ENCODE measurements around the gene NEK6.

NEK6 gene

DNA sequence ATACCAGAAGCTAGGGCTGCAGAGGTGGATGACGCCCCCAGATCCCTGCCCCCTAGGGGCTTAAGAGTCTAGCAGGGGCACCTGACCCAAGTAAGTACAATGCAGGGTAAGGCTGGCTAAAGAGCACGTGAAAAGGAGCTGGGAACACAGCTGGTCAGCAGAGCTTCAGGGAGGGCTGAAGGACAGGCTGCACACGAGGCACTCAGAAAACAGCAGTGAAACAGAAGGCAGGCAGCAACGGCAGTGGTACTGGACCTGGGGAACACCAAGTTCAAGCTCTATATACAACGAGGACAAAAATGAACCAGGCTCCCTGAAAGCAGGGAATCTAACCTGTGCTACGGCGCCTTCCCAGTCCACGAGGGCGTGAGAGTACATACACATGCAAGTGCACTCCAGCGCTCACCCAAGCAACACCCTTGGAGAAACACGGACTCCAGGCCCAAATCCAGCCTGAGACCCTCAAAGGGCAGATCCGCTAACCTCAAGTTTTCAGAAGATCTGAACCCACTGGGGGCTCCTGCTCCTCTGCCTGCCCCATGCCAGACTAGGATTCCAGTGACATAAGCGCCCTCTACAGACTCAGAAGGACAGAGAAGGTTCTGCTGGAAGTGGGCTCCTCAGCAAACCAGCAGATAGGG is 100.1 kb downstream of the NEK6 start:
- DNase-seq, result no peak

GRCh38 chr9:124358631-124359030 is 100.9 kb downstream of the NEK6 start:
- DNase-seq, result no peak

GRCh38 chr9:124359426-124359825 is 101.7 kb downstream of the NEK6 start:
- DNase-seq, result no peak

DNA sequence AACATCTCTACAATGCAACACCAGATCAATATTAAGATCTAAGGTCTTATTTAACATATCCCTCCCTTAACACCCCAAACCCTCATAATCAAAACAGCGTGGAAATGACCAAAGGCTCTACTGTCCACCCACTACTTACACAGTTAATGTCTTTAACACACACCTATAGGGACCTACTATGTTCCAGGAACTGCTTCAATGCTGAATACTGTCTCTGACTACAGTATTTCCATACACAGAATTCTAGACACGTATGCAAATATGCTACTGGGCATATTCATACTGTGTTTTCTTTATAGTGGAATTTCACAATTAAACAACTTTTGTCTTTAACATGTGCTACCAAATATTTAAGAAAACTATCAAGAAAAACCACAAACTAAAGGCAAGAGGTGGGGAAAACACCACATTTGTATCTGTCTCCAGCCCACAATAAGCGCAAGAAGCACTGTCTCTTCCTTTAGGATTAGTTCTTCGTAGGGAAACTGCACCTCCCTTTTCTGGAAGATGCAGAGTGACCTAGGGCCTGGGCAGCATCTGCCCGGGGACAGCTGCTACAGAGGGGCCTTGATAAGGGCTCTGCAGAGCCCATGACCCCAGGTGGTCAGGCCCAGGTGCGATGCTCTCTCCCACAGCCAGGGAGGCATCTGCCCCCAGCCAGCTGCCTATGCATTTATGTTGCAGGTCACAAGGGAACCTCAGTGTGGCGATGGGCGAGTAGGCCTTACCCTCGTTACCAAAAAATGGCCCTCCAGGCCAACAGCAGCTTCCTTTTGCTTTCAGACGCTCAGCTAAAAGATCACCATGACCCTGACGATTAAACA is 102.3 kb downstream of the NEK6 start:
- DNase-seq, result no peak

- DNase-seq, result no peak
Measured at GRCh38 chr9:124361128-124361527, 103.4 kb downstream of the NEK6 start.

- DNase-seq, result peak; percentile 37
Measured at GRCh38 chr9:124363326-124364096, 105.8 kb downstream of the NEK6 start.

GRCh38 chr9:124364141-124364540 is 106.4 kb downstream of the NEK6 start:
- no peak for DNase-seq

DNA sequence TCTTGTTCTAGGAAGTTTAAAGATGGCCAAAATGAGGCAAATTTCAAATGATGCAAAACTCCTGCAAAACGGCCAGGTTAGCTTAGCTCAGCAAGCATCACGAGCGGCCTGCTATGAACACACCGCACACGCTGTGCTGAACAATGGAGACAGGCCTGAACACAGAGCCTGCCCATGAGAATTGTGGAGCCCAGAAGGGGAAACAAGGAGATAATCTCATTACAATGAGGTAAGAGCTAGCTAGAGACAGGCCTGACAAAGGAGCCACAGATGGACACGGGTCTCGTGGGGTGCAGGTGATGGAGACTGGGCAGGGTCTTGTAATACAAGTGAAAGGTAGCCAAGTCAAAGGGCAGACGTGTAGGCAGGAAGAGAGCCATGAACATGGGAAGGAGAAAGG is 107.3 kb downstream of the NEK6 start:
- no peak for DNase-seq

DNA sequence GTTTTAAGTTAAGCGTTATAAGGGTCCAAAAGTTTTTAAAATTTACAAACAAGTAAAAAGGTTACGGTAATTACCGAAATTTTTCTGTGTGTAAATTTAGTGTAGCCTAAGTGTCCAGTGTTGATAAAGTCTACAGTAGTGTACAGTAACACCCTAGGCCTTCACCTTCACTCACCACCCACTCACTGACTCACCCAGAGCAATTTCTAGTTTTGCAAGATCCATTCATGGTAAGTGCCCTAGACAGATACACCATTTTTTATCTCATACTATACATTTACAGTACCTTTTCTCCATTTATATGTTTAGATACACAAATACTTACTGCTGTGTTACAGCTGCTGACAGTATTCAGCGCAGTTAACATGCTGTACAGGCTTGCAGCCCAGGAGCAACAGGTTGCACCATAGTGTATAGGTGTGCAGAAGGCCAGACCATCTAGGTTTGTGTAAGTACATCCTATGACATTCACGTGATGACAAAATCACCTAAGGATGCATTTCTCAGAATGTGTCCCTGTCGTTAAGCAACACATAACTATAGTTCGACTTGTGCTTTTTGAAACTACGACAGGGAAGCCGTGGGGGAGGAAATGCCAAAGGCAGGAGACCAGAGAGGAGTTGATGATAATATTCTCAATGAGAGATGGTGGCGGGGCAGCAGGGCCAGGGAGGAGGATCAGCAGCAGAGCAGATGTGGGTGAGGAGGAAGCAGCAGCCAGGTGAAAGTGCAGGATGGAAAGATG is 108.9 kb downstream of the NEK6 start:
- peak; percentile 38 for DNase-seq

GRCh38 chr9:124368692-124369091 is 110.9 kb downstream of the NEK6 start:
- peak; percentile 19 for DNase-seq

GRCh38 chr9:124369231-124369797 is 111.6 kb downstream of the NEK6 start:
- DNase-seq, result no peak

DNA sequence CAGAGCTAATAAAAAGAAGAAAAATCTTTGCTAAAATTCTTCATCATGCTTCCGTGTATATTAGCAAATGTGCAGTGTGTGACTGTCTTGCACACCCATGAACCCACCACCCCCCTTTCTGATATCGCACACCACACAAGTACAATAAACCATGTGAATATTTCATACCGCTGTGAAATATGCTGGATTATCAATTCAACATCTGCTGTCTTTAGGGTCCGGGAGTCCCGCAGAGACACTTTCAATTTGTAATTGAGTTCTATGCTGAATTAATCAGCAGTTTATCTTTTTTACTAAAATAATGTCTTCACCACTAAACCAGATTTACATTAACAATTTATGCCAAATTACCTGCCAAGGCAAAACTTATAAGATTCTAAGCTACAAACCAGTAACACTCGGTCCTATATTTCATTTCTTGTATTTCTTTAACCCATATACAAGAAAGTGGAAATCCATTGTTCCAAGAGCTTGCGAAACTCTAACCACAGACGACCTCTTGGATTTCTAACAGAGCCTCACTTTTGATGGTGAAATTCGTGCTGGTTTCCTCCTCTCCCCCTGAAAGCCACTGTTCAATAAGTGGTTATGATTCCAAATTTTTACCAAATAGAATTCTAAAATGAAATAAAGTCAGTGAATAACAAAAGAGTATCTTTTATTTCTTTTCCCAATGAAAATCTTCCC is 113.3 kb downstream of the NEK6 start:
- peak; percentile 27 for DNase-seq

GRCh38 chr9:124372038-124372437 is 114.3 kb downstream of the NEK6 start:
- no peak for DNase-seq

- DNase-seq, result no peak
Measured at GRCh38 chr9:124373386-124373785, 115.6 kb downstream of the NEK6 start.

- DNase-seq, result no peak
Measured at GRCh38 chr9:124373851-124374250, 116.1 kb downstream of the NEK6 start.

DNA sequence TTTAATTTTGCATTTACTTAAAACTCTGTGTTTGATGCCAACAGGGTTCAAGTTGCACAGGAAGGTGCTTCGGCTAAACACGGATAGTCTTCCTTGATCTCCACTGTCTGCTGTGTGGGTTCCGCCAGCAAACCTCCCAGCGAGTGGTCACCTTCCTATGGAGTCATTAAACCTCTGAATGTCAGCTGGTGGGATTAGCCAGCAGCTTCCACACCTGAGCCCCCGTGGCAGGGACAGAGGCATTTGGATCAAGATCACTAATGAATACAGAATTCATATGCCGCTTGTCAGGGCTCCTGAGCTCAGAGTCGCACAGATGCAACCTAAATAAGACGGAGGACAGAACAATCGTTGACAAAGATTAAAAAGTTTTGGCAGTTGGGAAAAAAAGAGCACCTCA is 118.0 kb downstream of the NEK6 start:
- no peak for DNase-seq

DNA sequence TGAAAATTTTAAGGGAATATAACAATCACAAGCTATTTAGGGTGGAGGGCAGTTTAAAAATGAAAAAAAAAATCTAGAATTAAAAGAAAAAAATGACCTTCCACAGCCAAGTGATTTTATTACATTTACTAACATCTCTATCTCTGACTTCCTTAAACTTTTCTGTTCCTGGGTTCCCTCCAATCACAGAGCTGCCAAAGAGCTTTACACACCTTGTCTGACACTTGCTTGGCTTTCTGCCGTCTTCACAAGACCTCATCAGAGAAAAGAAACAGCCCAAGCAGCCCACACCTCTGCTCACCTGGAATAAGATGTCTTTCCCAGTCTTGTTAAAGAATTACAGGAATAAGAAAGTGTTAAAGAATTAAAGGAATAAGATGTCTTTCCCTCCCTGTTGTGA is 118.6 kb downstream of the NEK6 start:
- no peak for DNase-seq

- no peak for DNase-seq
Measured at GRCh38 chr9:124377551-124378406, 120.0 kb downstream of the NEK6 start.

DNA sequence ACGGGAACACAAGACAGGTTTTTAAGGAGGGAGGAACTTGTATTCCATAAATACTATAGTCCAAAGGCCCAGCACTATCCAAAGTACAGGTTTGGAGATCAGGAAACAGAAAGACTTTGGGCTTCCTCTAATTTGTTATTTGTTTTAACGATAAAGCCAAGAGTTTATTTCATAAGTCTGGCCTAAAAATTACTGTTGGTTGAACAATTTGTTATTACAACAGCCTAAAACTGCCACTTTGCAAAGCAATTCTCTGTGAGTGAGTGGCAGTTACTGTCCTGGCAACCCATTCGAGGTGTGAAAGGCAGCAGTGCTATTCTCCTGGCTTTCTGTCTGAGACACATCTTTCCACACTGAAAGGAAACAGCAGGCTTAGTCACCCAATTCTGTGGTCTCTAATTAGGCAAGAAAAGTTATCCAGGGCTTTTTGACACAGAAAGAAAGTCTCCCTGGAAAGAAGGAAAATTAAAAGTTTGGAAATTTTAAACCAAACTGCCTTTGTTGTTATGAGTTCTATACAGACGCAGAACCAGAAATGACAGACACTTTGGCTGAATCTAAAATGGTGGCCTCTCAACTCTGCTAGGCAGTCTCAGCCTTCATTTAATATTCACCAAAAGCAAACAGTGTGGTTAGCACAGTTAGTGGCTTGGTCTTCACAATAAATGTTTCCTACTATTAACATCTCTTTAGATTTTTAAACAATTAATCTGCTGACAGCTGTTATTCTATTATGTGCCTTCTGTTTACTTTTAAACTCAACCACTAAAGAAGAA is 123.6 kb downstream of the NEK6 start:
- DNase-seq, result peak; percentile 65

- no peak for DNase-seq
Measured at GRCh38 chr9:124384210-124384609, 126.5 kb downstream of the NEK6 start.
